Urothelium cell line (cell line): Measurements from ENCODE around the gene TLE7.
A peak's percentile ranks its signal among the peaks of the same experiment; 100 is the strongest.

Source experiments
- DNase-seq: peaks from one replicate; pipeline ENCODE4 v3.0.0; 2011; ENCODE audit warnings: low spot score, mixed read lengths
- FAIRE-seq: peaks from 2 replicates; lab custom pipeline; 2011; peaks lifted over from hg19 to GRCh38; lab: Jason Lieb, UNC

TLE7 gene

DNA sequence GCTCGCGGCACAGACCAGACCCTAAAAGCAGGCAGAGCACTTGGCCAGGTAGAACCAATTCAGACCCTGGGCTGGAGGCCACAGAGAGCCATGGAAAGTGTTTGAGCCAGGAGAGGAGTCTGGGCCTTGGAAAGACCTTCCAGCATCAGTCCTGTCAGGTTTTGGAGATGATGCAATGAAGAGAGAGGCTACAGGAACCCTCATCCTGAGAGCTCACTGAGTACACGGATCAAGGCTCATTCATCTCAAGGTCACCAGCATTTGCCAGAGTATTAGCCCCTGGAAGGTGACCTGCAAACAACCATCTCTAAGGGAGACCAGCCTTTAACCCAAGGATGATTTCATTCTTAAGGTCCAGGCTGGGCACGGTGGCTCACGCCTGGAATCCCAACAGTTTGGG, 27.8 kb downstream of the TLE7 start:
- DNase-seq (no peak), FAIRE-seq (no peak)

DNA sequence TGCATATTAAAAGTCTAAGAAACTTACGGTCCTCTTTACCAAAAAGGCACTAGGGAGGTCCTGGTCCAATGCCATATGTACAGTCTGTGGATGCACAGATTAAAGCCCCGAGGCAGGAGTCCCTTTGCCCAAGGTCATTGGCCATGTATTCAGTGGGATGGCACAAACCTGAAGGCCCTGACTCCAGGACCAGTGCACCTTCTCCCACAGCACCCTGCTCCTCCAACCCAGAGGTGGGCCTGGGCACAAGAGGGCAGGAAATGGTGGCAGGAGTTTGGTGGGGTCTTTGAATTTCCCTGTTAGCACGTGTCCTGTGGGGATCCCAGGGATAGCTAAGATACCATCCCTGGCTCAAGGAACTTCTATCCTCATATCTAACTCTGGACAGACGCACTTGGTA, 28.5 kb downstream of the TLE7 start:
- DNase-seq: no peak
- no peak for FAIRE-seq

DNA sequence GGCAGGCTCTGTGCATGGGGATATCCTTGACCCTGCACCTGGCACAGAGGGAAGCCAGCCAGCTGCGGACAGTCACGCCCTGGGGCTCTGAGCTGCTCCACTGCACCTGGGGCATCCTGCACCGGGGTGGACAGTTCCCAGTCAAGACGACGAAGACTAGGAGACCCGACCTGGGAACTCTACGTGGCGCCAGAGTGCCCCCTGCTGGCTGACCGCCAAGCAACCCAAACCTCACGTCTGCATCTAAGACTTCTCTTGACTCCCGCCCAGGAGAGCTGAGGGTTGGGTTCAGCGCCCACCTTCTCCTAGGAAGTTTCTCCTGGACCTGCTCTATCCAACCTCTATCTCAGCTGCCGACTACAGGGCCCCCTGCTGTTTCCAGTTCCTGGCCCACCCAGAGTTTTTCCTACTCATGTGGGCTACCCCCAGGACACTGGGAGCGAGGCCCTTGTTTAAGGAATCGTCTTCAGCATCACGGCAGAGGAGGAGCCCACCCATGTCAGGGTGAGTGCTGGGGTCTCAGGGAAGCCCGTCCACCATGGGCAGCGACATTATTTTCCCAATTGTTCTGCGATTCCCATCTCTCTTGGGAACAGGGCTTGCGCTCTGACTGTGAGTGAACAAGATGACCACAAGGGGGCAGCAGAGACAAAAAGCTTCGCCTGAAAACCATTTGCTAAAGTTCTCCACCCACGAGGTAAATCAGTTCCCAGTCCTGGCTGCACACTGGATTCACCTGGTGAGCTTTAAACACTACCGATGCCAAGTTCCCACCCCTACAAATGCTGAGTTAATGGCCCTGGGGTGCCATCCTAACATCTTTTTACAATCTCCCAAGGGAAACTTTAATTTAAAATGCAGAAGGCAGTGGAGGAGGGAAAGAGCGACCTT, 29.3 kb downstream of the TLE7 start:
- peak; percentile 87 for DNase-seq
- no peak for FAIRE-seq

DNA sequence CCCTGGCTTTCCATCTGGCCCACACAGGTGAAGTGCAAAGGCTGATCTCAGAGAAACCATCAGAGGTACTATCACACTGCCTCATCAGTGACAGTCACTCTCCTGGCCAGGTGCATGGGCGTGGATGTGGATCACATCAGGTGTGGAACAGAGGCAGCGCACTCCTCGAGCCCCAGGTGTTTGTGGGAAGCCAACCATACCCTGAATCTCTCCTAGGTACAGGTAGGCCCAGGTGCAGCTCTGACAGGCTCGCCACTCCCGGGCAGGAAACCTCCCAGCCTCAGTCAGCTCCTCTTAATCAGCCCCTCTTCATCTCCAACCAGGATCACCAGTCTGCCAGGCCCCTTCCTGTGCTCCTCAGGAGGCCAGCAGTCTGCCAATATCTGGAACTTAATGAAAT, 31.7 kb downstream of the TLE7 start:
- no peak for DNase-seq
- no peak for FAIRE-seq

DNA sequence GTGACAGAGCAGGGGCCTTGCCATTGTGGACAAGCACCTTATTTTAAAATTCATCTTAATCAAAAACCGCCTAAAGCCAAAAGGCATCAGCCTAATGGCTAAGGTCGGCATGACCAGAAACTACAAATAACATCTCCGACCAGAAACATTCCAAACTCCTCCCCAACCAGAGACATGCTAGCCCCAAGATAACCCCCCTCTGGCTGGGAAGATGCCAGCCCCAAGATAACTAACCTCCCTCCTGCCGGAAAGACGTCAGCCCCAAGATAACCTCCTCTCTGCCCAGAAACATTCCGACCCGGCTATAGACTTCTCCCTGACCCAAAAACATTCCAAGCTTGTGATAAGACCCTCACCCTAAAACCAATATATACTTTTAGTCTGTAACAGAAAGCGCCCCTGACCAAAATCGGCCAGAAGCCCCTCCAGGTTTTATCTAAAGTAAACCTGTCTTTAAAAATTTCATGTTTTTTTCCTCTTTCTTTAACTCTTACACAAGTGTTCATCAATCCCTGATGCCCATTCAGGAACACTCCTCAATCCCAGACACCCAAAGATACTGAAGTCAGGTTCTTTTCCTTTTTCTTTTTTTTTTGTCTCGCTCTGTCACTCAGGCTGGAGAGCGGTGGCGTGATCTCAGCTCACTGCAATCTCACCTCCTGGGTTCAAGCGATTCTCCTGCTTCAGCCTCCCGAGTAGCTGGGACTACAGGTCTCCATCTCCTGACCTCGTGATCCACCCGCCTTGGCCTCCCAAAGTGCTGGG, 32.7 kb downstream of the TLE7 start:
- FAIRE-seq (no peak), DNase-seq (no peak)

DNA sequence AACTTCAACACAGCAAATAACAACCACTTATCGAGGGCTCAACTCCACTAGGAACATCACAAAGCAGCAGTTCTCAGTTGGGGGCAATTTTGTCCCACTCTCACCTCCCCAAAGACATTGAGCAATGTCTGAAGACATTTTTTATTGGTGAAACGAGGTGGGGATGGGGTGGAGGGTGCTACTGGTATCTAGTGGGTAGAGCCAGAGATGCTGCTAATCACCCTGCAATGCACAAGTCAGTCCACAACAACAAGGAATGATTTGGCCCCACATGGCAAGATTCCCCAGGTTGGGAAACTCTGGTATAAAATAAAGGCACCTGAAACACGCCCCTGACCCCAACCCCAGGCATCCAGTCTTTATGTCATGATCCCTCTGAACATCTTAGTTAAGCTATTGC, 33.3 kb downstream of the TLE7 start:
- no peak for DNase-seq
- FAIRE-seq: no peak

DNA sequence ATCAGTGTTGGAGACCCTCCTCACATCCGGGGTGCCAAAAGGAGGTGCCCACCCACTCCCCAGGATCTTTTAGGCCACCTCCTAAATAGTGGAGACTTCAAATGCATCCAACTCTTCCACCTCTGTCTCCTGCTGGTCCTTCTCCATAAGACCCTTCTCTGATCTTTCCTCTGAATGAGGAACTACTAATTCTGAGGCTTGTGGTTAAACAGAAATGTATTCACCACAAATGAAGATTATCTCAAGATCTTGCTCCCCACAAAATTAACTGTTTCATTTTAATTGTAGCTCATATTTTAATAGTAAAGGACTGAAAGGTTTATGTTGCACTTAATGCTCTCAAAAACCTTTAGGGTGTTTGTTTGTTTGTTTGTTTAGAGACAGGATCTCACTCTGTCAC, 34.1 kb downstream of the TLE7 start:
- FAIRE-seq: no peak
- DNase-seq: no peak

DNA sequence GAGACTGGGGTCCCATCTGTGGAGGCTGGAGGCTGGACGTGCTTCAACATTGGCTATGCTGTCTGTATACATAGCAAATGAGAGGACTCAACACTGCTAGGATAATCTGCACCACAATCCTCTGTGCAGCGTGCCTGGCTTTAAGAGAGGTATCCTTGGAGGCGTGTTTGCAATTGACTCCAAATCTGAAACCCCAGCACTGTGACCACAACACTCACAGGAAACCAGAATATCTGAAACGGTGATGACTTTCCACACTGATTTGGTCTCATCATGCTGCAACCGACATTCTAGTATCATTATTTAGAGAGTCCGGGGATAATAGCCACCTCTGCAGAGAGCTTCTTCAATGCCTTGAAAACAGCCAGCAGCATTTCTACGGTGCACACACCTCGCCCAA, 35.1 kb downstream of the TLE7 start:
- FAIRE-seq: no peak
- DNase-seq: no peak

DNA sequence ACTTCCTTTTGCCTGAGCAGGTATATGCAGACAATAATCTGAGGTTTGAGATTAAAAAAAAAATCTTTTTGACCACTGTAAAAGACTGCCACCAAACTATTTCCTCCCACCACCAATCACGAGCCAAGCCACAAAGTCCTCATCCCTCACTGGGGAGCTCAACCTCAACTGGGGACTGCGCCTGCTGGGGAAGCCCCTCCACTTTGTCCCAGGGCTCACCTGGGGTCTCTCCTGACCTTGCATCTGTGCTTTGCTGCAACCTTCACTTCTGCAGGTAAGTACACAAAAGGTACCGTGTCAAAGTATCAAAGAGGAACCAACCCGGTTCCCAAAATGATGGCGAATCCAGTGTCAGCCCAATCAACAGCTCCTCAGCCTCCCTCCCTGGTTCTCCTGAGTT, 35.5 kb downstream of the TLE7 start:
- no peak for DNase-seq
- no peak for FAIRE-seq

DNA sequence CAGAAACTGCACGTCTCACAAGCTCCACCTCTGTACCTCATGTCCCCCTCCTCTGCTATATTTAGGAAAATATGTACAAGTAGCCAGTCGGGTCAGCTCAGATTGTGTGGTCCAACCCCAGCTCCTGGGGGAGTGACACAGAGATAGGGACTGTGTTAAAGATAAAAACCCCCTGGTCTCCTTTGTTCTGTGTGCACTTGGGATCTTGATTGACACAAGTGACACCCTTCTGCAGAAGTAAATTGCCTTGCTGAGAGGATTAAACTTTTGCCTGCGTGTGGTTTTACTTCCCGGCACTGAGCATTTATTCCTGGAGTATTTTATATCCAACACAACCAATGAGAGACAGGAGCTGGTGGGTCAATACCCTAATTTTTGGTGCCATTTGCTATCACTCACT, 37.5 kb downstream of the TLE7 start:
- DNase-seq (no peak), FAIRE-seq (no peak)

DNA sequence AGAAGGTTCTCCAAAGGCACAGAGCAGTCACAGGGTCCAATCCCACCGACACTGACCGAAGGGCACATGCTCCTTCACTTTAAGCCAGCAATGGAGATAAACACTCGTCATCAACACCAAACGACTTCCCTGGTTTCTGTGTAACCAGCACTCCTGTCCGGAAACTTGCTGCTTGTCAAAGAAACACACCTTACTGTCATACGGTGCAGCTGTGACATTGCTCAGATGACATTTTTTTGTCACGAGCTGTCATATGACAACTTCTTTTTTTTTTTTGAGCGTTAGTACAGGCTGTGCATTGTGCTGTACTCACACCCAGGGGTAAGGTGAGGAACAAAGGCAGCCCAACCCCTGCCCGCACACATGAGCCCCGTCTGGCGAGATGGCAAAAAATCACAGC, 39.2 kb downstream of the TLE7 start:
- FAIRE-seq: no peak

DNA sequence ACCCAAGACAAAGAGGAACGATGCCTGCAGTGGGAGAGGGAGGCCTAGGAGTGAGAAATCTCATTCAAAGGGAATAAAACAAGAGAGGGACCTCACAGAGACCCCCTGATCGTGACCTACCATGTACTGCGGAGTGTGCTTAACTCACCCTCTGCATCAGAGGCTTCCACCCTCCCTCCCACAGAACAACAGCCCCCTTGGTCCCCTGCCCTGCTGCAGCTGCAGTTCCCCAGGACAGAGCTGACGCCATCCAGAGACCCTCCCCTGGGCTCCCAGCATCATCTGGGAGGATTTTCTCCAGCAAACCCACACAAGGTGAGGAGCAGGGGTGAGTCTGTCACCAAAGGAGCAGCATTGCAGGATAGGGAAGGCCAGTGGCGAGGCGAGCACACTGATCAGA, 39.8 kb downstream of the TLE7 start:
- DNase-seq: no peak
- FAIRE-seq: no peak

More for the DNA sequence above, 39.2 kb downstream of the TLE7 start:
- DNase-seq: no peak

DNA sequence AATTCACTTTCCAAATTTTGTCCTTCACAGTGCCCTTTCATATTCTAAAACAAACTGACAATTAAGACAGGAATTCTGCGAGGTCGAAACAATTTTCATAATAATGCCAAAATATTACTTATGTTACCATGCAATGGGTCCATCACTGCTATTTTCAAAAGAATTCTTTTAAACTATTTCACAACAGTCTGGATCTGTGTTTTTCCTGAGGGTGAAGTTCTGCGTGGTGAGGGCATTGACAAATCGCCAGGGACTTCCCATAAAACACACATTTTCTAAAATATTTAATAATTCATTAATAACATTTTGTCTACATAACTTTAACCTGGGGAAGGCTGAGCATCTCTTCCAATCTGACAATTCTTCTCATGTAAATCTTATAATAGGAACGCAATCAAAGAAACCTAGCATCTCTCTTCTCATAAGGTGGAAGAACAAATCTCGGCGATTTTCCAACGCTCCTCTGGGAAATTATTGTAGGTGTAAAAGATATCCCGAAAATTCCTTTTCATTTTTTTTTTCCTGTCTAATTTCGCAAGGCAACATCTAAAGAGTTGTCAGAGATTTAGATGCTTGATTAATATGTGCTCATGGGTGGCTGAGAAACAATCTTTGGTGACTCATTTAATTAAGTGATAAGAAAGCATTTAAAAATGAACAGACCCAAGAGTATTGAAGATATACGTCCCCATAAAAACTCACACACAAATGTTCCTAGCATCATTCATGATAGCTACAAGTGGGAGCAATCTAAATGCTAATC, 41.9 kb downstream of the TLE7 start:
- FAIRE-seq: no peak
- DNase-seq: no peak

DNA sequence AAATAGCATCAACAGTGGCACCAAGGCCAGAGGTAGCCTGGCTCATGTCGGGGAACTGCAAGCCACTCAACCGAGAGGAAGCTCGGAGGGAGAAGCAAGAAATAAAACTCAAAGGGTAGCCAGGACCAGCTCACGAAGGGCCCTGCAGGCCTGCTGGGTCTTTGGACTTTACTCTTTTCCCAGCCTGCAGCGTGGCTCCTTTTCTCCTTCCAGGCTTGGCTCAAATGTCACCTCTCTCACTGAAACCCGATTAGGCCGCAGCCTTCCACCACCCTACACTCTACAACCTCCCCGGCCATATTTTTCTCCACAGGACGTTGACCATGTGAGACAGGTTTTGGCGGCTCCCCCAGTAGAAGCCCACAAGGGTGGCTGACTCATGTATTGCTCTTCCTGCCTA, 45.3 kb downstream of the TLE7 start:
- DNase-seq: no peak
- no peak for FAIRE-seq

DNA sequence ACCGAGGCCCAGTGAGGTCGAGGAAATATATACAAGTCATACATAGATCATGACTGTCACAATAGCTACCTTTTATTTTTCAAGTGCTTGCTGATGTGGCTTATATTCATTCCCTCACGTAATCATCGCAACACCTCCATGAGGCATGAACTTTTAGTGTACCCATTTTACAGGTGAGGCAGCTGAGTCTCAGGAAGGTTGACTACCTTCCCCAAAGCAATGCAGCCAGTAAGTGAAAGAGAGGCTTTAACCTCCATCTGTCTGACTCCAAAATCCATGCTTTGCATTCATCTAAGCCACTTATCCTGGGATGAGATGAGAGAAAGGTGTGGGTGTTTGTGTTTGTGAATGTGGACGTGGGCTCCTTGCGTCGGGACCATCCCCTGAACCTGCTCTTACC, 52.5 kb downstream of the TLE7 start:
- FAIRE-seq: no peak
- no peak for DNase-seq

DNA sequence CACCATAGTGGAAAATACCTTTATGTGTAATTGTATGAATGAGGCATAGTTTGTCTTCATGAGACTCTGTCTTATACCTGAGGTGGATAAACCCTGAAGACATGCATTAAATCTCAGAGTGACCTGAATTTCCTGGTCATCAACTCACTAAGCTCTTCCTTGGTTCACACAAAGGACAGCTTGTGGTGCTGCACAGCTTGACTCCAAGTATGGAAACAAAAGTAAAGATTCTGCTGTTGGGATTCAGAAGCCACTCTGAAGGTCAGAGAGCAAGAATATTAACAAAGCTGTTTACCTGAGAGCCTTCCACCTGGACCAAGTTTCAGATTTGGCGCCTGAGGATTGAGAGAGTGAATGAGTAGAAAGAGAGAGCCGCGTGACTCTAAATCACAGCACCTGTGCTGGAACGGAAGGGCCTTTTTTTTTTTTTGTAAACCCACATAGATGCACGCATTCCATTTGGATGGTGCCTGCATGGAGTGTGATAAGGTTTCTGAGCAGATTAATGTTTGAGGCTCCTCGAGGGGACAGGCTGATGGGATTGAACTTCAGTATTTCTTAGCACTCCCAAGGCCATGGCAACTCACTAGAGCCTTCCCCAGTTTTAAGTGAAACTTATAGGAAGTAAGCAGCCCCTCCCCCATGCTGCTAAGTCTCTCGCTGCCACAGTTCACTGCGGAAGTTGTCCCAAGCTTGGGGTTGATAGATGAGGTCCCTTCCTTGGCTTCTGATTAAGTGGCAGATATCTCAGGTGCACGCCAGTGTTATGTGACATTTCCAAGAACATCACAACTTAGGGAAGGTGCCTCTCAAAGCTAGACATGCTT, 54.6 kb downstream of the TLE7 start:
- FAIRE-seq: no peak
- no peak for DNase-seq

DNA sequence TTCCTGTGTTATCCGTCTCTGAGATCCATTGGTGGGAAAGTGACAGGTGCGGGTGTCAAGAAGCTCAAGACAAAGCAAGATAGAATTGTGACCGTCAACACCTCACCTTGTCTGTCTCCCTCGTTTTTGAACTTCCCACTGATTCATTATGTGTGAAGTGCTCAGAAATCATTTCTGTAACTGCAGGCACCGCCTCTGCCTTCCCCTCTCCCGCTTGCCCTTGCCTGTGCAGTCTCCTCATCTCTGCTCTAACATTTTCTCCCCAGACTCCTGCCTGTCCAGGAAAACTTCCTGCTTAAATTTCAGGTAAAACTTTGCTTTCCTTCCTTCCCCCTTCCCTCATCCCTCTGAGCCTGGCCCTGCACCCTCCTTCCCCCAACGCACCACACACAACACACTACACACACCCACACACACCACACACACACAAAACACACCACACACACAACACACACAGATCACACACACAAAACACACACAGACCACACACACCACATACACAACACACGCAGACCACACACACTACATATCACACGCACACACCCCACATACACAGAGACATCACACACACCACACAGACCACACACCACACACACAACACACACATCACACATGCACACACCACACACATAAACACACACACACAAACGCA, 57.7 kb downstream of the TLE7 start:
- peak; percentile 98 for FAIRE-seq
- DNase-seq: no peak

DNA sequence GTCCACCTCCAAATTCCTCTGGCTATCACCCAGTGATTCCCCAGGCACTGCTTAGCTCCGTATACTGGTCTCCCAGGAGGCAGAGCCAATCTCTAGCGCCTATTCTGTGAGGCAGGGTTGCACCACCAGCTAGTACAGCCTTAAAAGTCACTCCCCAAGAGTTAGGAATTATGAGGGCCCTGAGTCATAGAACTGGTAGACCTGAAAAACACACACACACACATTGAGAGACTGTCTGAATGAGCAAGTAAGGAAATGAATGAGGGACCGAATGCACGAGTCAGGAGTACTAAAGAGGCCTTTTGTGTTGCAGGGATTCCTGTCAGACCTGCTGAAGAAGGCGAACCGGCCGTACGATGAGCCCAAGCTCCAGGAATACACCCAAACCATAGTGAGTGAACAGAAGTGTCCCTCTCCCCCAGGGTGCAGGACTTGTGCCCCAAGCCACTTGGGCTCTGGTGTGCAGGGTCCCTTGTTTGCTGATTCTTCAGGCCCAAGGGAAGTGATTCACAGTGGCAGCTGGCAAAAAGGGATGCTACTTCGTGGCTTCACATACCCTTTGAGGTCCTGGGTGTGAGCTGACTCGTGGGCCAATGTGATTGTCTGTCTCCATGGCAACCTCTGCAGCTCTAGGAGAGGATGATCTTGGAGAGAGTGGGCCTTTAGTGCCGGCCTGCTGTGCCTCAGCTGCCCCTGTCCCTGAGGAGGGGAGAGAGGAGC, 58.6 kb downstream of the TLE7 start:
- DNase-seq (peak; percentile 18), FAIRE-seq (no peak)

DNA sequence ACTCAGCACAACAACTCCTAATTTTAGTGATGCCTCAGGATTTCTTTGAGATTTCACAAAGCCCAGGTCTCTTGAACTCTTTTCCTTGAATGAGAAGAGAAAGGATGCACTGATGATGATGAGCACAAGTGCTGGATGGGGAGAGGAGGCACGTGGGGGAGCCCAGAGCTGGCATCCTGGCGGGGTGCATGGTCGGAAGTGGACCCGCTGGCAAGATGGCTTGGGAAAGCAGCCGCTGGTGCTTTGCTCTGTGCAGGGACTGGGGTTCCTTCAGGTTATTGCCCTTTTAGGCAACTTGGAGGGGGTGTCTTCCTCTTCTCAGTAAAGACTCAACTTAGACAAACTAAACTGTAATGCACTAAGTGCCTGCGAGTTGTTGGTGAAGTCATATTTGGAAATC, 61.0 kb downstream of the TLE7 start:
- no peak for DNase-seq
- no peak for FAIRE-seq
